Bronchial epithelial cell (primary cell): ENCODE data around the gene JAG2. TPM values are rescaled to one million over a fixed set of nuclear protein-coding genes. Genes with fewer than 3 reads are reported as not detected.

Source experiments
- DNase-seq: peaks from one replicate; pipeline ENCODE4 v3.0.0-alpha.2; 2010; ENCODE audit warnings: low read depth
- FAIRE-seq: peaks from 2 replicates; lab custom pipeline; 2011; peaks lifted over from hg19 to GRCh38; lab: Jason Lieb, UNC
- H3K27me3 ChIP-seq: 2 replicates; pipeline ENCODE4 v1.5.1; 2011; ENCODE audit warnings: low read length; ENCODE audit not compliant: control insufficient read depth, insufficient read depth
- H3K36me3 ChIP-seq: 2 replicates; pipeline ENCODE4 v1.5.1; 2011; ENCODE audit warnings: low read length; ENCODE audit not compliant: control insufficient read depth, insufficient read depth
- H3K4me3 ChIP-seq: 2 replicates; pipeline ENCODE4 v1.5.1; 2011; ENCODE audit warnings: mild to moderate bottlenecking, low read depth, low read length, control low read depth
- total RNA-seq: library from RNA; depleted of rRNA; stranded (reverse); fragments of >200 nt; gene quantifications from 2 replicates; pipeline ENCODE4 v1.2.1, GENCODE V29; 2014
- TF ChIP-seq, protein P1 (sequence below): IDR thresholded peaks from 2 replicates; pipeline ENCODE4 v1.5.1; 2011; ENCODE audit warnings: mild to moderate bottlenecking, moderate library complexity, low read length, control low read depth, inconsistent platforms; ENCODE audit not compliant: insufficient read depth, severe bottlenecking

JAG2 gene
- total RNA-seq, 1 donor from 2014 or later, result 45.3 TPM

DNA sequence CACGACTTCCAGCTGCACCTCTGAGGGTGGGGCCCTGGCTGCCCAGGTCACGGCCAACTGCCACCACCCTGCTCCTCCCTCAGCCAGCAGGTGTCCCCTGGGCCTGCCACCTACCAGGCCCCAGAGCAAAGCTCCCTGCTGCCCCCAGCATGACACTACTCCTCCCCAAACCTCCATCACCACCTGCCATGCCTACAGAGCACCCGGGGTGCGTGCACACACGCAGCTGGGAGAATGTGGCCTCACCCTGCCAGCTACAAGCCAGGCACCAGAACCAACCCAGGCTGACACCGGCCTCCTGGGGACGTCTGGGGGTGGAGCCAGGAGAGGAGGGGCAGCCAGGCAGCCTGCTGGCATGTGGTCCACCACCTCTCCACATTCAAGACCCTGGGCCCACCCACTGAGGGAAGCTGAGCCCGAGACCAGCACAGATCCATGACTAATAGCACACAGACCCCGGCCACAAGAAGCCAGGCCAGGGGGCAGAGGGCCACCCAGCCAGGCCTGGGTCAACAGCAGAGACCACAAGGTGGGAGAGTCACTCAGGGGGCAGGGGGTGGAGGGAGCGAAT, 3.4 kb downstream of the JAG2 start:
- Histone ChIP-seq H3K27me3 (no peaks in the 10 kb centered on the region), H3K4me3 (peak overlapping the region; percentile 34), H3K36me3 (peaks cover 8% of the 10 kb centered on the region)
- FAIRE-seq (no peak), DNase-seq (no peak)
- TF ChIP-seq, protein P1, sequence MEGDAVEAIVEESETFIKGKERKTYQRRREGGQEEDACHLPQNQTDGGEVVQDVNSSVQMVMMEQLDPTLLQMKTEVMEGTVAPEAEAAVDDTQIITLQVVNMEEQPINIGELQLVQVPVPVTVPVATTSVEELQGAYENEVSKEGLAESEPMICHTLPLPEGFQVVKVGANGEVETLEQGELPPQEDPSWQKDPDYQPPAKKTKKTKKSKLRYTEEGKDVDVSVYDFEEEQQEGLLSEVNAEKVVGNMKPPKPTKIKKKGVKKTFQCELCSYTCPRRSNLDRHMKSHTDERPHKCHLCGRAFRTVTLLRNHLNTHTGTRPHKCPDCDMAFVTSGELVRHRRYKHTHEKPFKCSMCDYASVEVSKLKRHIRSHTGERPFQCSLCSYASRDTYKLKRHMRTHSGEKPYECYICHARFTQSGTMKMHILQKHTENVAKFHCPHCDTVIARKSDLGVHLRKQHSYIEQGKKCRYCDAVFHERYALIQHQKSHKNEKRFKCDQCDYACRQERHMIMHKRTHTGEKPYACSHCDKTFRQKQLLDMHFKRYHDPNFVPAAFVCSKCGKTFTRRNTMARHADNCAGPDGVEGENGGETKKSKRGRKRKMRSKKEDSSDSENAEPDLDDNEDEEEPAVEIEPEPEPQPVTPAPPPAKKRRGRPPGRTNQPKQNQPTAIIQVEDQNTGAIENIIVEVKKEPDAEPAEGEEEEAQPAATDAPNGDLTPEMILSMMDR, result no peak

DNA sequence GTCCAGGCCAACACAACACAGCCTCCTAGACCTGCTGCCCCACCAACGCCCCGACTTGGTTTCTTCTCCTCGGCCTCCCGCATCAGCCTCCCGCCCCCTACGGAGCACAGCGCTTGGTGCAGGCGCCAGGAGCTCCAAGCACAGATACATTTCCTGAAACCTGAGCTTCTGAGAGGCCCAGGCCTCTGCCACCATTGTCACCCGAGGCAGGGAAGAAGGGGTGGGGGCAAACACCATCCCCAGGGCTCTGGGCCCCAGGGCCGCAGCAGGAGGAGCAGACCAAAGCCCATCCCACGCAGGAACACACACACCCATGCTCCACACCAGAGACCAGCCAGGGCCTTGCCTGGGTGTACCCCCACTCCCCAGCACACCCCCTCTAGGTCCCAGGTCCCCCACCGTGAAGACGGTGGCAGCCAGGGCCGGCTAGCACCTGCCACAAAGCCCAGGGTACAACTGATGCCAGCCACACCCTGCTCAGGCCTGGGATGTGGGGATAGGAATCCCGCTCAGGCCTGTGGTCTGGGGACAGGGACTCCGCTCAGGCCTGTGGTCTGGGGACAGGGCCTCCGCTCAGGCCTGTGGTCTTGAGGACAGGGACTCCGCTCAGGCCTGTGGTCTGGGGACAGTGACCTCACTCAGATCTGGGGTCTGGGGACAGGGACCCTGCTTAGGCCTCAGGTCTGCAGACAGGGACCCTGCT, 5.4 kb downstream of the JAG2 start:
- no peaks in the 10 kb centered on the region for H3K27me3 ChIP-seq
- H3K36me3 ChIP-seq, result peaks cover 11% of the 10 kb centered on the region
- FAIRE-seq (no peak), DNase-seq (no peak)
- TF ChIP-seq, protein P1, result no peak
- H3K4me3 ChIP-seq, result no peak overlapping the region

DNA sequence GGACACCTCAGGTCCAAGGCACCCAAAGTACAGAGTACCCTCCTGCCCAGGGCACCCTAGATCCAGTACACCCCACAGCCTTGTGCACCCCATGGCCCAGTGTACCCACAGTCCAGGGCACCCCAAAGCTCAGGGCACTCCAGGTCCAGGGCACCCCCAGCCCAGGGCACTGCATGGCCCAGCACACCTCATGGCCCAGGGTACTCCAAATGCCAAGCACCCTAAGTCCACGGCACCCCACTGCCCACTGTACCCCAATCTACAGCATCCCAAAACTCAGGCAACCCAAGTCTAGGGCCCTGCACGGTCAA, 6.0 kb downstream of the JAG2 start:
- Histone ChIP-seq H3K4me3 (no peak overlapping the region), H3K27me3 (no peaks in the 10 kb centered on the region), H3K36me3 (peaks cover 14% of the 10 kb centered on the region)
- no peak for DNase-seq
- TF ChIP-seq, protein P1, result no peak
- FAIRE-seq, result no peak

DNA sequence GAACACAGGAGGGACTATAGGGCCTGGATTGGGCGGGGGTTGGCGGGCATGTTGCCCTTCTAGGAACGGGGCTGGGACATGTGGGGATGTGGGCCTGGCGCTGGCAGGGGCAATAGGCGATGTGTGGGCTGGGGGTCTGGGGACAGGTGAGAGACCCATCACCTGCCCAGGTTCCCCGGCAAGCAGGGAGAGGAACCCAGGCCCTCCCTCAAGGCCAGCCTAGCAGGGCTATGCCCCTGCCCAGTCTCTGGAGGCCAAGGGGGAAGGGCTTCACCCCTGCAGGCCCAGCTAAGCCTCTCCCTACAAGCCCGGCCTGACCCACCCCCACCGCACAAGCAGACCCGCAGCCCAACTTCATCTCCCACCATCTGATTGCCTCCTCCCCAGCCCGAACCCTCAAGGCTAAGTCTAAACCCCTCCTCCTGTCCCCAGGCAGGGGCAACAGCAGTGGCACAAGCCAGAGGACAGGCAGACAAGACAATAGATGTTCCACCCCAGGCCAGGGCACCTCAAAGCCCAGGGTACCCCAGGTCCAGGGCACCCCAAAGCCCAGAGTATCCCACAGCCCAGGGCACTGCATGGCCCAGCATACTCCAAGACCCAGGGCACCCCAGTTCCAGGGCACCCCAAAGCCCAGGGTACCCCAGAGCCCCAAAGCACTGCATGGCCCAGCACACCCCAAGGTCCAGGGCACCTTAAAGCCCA, 6.5 kb downstream of the JAG2 start:
- Histone ChIP-seq H3K36me3 (peaks cover 19% of the 10 kb centered on the region), H3K4me3 (no peak overlapping the region), H3K27me3 (no peaks in the 10 kb centered on the region)
- peak; percentile 92 for FAIRE-seq
- DNase-seq, result no peak
- TF ChIP-seq, protein P1, result no peak

DNA sequence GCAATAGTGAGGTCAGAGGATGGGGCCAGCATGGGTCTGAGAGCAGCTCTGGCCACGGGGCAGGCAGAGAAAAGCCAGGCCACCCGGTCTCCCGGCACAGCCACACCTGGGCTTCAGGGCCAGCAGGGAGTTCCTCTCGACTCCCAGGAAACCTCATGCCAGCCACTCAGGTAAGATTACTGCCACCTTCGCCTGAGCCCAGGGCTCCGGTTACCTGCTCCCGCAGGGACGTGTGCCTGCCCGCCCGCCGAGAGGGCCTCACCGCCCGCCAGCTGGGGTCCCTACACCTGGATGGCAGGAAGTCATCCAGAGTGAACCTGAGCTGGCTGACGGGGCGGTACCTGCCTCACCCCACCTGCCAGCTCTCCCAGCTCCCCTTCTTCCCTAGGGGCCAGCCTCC, 7.3 kb downstream of the JAG2 start:
- Histone ChIP-seq H3K36me3 (peaks cover 22% of the 10 kb centered on the region), H3K27me3 (no peaks in the 10 kb centered on the region), H3K4me3 (no peak overlapping the region)
- FAIRE-seq, result no peak
- TF ChIP-seq, protein P1, result no peak
- DNase-seq, result peak; percentile 30
